GM12892 (cell line): ENCODE measurements around the gene RTL5.

Source experiments
- POLR2A ChIP-seq: IDR thresholded peaks from 2 replicates; pipeline ENCODE4 v1.6.1; 2011; ENCODE audit warnings: low read depth, low read length, control low read depth
- POLR2AphosphoS5 ChIP-seq: IDR thresholded peaks from 2 replicates; pipeline ENCODE4 v1.6.1; 2011; ENCODE audit warnings: low read depth, low read length, control low read depth
- TAF1 ChIP-seq: IDR thresholded peaks from 2 replicates; pipeline ENCODE4 v1.6.1; 2011; ENCODE audit warnings: low read depth, mild to moderate bottlenecking, control low read depth, low read length, borderline replicate concordance

- TF ChIP-seq POLR2A = no peak
- no peak for TF ChIP-seq TAF1
- no peak for TF ChIP-seq POLR2AphosphoS5
Measured at GRCh38 chrX:72114807-72115206, 16.9 kb downstream of the RTL5 start.
